GM19238 (cell line): Measurements from ENCODE around the gene WDR59.
"Not testable (repeated sequence)": the region's sequence is repeated elsewhere in the genome, so short reads cannot be mapped to it uniquely, and the experiment has no call there.

Source experiments
- DNase-seq: peaks from one replicate; pipeline ENCODE4 v3.0.0; 2011; ENCODE audit warnings: low spot score; ENCODE audit not compliant: insufficient read length

The WDR59 gene

GRCh38 chr16:74984529-74985296 is at the start of gene WDR59:
WDR59 (minus strand) TSS chr16:74985123; CDS start chr16:74985017, 106 bp downstream.
- peak; percentile 97 for DNase-seq

GRCh38 chr16:75032655-75033054 is 47.7 kb upstream of the WDR59 start:
- no peak for DNase-seq

- no peak for DNase-seq
Measured at GRCh38 chr16:75029854-75030253, 44.9 kb upstream of the WDR59 start.

- no peak for DNase-seq
Measured at GRCh38 chr16:75028544-75029135, 43.7 kb upstream of the WDR59 start.

- no peak for DNase-seq
Measured at GRCh38 chr16:75027520-75028300, 42.8 kb upstream of the WDR59 start.

GRCh38 chr16:75026892-75027391 is 42.0 kb upstream of the WDR59 start:
- no peak for DNase-seq

- DNase-seq, result not testable (repeated sequence)
Measured at GRCh38 chr16:75026239-75026891, 41.4 kb upstream of the WDR59 start.

- DNase-seq, result no peak
Measured at GRCh38 chr16:75025761-75026160, 40.8 kb upstream of the WDR59 start.

GRCh38 chr16:75024594-75024993 is 39.7 kb upstream of the WDR59 start:
- no peak for DNase-seq

GRCh38 chr16:75024182-75024581 is 39.3 kb upstream of the WDR59 start:
- DNase-seq, result no peak

- DNase-seq, result no peak
Measured at GRCh38 chr16:75023009-75023408, 38.1 kb upstream of the WDR59 start.

GRCh38 chr16:75022567-75022966 is 37.6 kb upstream of the WDR59 start:
- DNase-seq, result no peak

GRCh38 chr16:75021410-75021809 is 36.5 kb upstream of the WDR59 start:
- no peak for DNase-seq

- no peak for DNase-seq
Measured at GRCh38 chr16:75019586-75019985, 34.7 kb upstream of the WDR59 start.

GRCh38 chr16:75019007-75019406 is 34.1 kb upstream of the WDR59 start:
- DNase-seq, result no peak

- DNase-seq, result no peak
Measured at GRCh38 chr16:75017670-75018525, 33.0 kb upstream of the WDR59 start.

GRCh38 chr16:75016451-75017081 is 31.6 kb upstream of the WDR59 start:
- not testable (repeated sequence) for DNase-seq

- no peak for DNase-seq
Measured at GRCh38 chr16:75014318-75014717, 29.4 kb upstream of the WDR59 start.

GRCh38 chr16:75013123-75013522 is 28.2 kb upstream of the WDR59 start:
- not testable (repeated sequence) for DNase-seq
